Tibial nerve (tissue), 4 donors: ENCODE measurements around the gene ADAMTS4. TPM values are rescaled to one million over a fixed set of nuclear protein-coding genes. Genes with fewer than 3 reads are reported as not detected.

Experiments
- DNase-seq, 2 donors: peaks; one replicate each; pipeline ENCODE4 v3.0.0-alpha.2; 2019; ENCODE audit warnings: low spot score in 2 of 2
- H3K27ac ChIP-seq, 4 donors: fragments of 200-600 bp; sonication (generic) in 3 of 4; one replicate each; pipeline ENCODE4 v1.5.1; 2017 to 2019; ENCODE audit warnings: mild to moderate bottlenecking in 1 of 4
- H3K27me3 ChIP-seq, 2 donors: fragments of 200-600 bp; sonication (generic) in 1 of 2; one replicate each; pipeline versions ENCODE4 v1.5.1 to v1.6.0; 2017 to 2019
- H3K36me3 ChIP-seq, 3 donors: fragments of 200-600 bp; sonication (generic); one replicate each; pipeline ENCODE4 v1.5.1; 2018 to 2019
- H3K4me1 ChIP-seq, 4 donors: fragments of 200-600 bp; sonication (generic) in 3 of 4; one replicate each; pipeline ENCODE4 v1.5.1; 2017 to 2019
- H3K4me3 ChIP-seq, 4 donors: fragments of 200-600 bp; sonication (generic) in 3 of 4; one replicate each; pipeline ENCODE4 v1.5.1; 2017 to 2019; ENCODE audit warnings: mild to moderate bottlenecking in 1 of 4, moderate library complexity in 1 of 4
- H3K9me3 ChIP-seq, 4 donors: fragments of 200-600 bp; sonication (generic) in 3 of 4; one replicate each; pipeline ENCODE4 v1.5.1; 2017 to 2019
- EP300 ChIP-seq, 2 donors: sonication (generic); formaldehyde crosslinking; IDR thresholded peaks; one replicate each; pipeline ENCODE4 v1.6.1; 2017; ENCODE audit warnings: antibody characterized with exemption in 2 of 2, mild to moderate bottlenecking in 1 of 2
- POLR2A ChIP-seq, 2 donors: fragments of 450-650 bp; IDR thresholded peaks; one replicate each; pipeline ENCODE4 v1.6.1; 2017; ENCODE audit warnings: antibody characterized with exemption in 2 of 2, mild to moderate bottlenecking in 2 of 2, moderate library complexity in 2 of 2
- WGBS, 2 donors: methylation state at CpG; one replicate each; pipeline ENCODE4 v1.1.5; 2018; 5-methylcytosine and 5-hydroxymethylcytosine counted together
- total RNA-seq, 4 donors: library from RNA; depleted of rRNA; stranded (reverse); fragments of >200 nt; gene quantifications; one replicate each; pipeline ENCODE4 v1.1.0, GENCODE V29; 2016
- TF ChIP-seq, protein P1 (sequence below), 5 experiments: fragments of 200-600 bp in 3 of 5; fragments of 450-650 bp in 2 of 5; sonication (generic) in 3 of 5; IDR thresholded peaks; one replicate each; pipeline ENCODE4 v1.5.1; 2016 to 2019; ENCODE audit warnings: antibody characterized with exemption in 5 of 5, mild to moderate bottlenecking in 3 of 5, moderate library complexity in 2 of 5

ADAMTS4 gene
- total RNA-seq, 4 donors from 2014 or later = 9.0 to 54.9 (median 19.5) TPM

GRCh38 chr1:161190962-161191521 is 7.8 kb downstream of the ADAMTS4 start:
- no peaks in the 10 kb centered on the region for H3K27me3 ChIP-seq
- no peak for DNase-seq
- H3K27ac ChIP-seq = peak overlapping the region in 2 of 4 donors; percentile 8 to 28
- peaks cover 0 to 46% (median 30%) of the 10 kb centered on the region in 4 donors for H3K4me1 ChIP-seq
- no peaks in the 10 kb centered on the region for H3K9me3 ChIP-seq
- peaks cover 0 to 17% (median 0%) of the 10 kb centered on the region in 3 donors for H3K36me3 ChIP-seq
- TF ChIP-seq POLR2A (IDR thresholded peaks at IDR 0.05) (no peak), EP300 (IDR thresholded peaks at IDR 0.05) (no peak)
- TF ChIP-seq, protein P1, sequence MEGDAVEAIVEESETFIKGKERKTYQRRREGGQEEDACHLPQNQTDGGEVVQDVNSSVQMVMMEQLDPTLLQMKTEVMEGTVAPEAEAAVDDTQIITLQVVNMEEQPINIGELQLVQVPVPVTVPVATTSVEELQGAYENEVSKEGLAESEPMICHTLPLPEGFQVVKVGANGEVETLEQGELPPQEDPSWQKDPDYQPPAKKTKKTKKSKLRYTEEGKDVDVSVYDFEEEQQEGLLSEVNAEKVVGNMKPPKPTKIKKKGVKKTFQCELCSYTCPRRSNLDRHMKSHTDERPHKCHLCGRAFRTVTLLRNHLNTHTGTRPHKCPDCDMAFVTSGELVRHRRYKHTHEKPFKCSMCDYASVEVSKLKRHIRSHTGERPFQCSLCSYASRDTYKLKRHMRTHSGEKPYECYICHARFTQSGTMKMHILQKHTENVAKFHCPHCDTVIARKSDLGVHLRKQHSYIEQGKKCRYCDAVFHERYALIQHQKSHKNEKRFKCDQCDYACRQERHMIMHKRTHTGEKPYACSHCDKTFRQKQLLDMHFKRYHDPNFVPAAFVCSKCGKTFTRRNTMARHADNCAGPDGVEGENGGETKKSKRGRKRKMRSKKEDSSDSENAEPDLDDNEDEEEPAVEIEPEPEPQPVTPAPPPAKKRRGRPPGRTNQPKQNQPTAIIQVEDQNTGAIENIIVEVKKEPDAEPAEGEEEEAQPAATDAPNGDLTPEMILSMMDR (IDR thresholded peaks at IDR 0.05) = no peak
- 42 to 55% methylated on average over 20 to 21 of the region's 22 CpGs for WGBS, 2 donors
- H3K4me3 ChIP-seq = no peak overlapping the region

- DNase-seq = no peak
- Histone ChIP-seq H3K4me3 (no peak overlapping the region), H3K4me1 (peaks cover 0 to 43% (median 25%) of the 10 kb centered on the region in 4 donors), H3K27ac (peak overlapping the region in 1 of 4 donors; percentile 26), H3K9me3 (no peaks in the 10 kb centered on the region), H3K27me3 (no peaks in the 10 kb centered on the region), H3K36me3 (peaks cover 0 to 17% (median 0%) of the 10 kb centered on the region in 3 donors)
- TF ChIP-seq EP300 (IDR thresholded peaks at IDR 0.05) (peak in 1 of 2 donors; percentile 50), POLR2A (IDR thresholded peaks at IDR 0.05) (no peak)
- 78 to 83% methylated on average over 5 of the region's 5 CpGs for WGBS, 2 donors
These were observed 9.8 kb downstream of the ADAMTS4 start for GRCh38 chr1:161189036-161189435.

GRCh38 chr1:161188381-161188780 is 10.5 kb downstream of the ADAMTS4 start:
- H3K27me3 ChIP-seq = no peaks in the 10 kb centered on the region
- H3K36me3 ChIP-seq = peaks cover 0 to 17% (median 0%) of the 10 kb centered on the region in 3 donors
- no peak for DNase-seq
- no peaks in the 10 kb centered on the region for H3K9me3 ChIP-seq
- 72 to 82% methylated on average over 6 of the region's 6 CpGs for WGBS, 2 donors
- H3K27ac ChIP-seq = no peak overlapping the region
- TF ChIP-seq POLR2A (IDR thresholded peaks at IDR 0.05) (no peak), EP300 (IDR thresholded peaks at IDR 0.05) (no peak)
- TF ChIP-seq, protein P1 (IDR thresholded peaks at IDR 0.05) = no peak
- peaks cover 0 to 37% (median 22%) of the 10 kb centered on the region in 4 donors for H3K4me1 ChIP-seq
- no peak overlapping the region for H3K4me3 ChIP-seq

DNA sequence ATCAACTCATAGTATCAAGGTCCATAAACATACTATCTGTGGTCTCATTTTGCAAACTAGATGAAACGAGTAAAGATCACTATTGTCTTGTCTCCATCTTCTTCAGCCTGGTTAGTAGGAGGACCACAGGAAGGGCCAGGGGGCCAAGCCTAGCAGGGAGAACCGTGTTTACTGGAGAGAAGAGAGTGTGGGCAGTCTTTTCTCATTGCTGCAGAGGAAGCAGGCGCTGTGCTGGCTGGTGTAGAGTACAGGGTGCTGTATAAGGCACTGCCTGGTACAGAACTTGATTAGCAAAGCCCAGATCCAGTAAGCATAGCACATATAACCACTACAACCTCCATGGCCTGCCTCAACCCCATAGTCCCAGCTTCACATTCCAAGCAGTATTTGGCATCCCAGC is 11.5 kb downstream of the ADAMTS4 start:
- no peak for DNase-seq
- 70 to 72% methylated on average over 3 of the region's 3 CpGs for WGBS, 2 donors
- Histone ChIP-seq H3K4me1 (peaks cover 0 to 30% (median 13%) of the 10 kb centered on the region in 4 donors), H3K27me3 (no peaks in the 10 kb centered on the region), H3K36me3 (peaks cover 0 to 17% (median 0%) of the 10 kb centered on the region in 3 donors), H3K27ac (no peak overlapping the region), H3K9me3 (no peaks in the 10 kb centered on the region), H3K4me3 (no peak overlapping the region)
- no peak for TF ChIP-seq POLR2A (IDR thresholded peaks at IDR 0.05)
- TF ChIP-seq, protein P1 (IDR thresholded peaks at IDR 0.05) = no peak
- TF ChIP-seq EP300 (IDR thresholded peaks at IDR 0.05) = no peak

GRCh38 chr1:161185732-161186311 is 13.0 kb downstream of the ADAMTS4 start:
- Histone ChIP-seq H3K9me3 (no peaks in the 10 kb centered on the region), H3K27ac (peak overlapping the region in 3 of 4 donors; percentile 56 to 73 (median 62)), H3K4me1 (peaks cover 0 to 32% (median 12%) of the 10 kb centered on the region in 4 donors), H3K36me3 (peaks cover 0 to 3% (median 0%) of the 10 kb centered on the region in 3 donors), H3K27me3 (no peaks in the 10 kb centered on the region), H3K4me3 (no peak overlapping the region)
- no peak for DNase-seq
- 31% methylated on average over 2 of the region's 2 CpGs for WGBS, 2 donors
- TF ChIP-seq EP300 (IDR thresholded peaks at IDR 0.05) (no peak), POLR2A (IDR thresholded peaks at IDR 0.05) (no peak)
- TF ChIP-seq, protein P1 (IDR thresholded peaks at IDR 0.05) = no peak
